ENCODE measurements around the gene EHD1. TPM values are rescaled to one million over a fixed set of nuclear protein-coding genes. Genes with fewer than 3 reads are reported as not detected.

EHD1 gene
- total and polyA plus RNA-seq, 9 of the 15 experiments (the other 6 are each of a cell fraction or from before 2014, with no cell fraction given), result 0.46 to 65.0 (median 16.4) TPM

- BruUV-seq (replicated peaks), result no TSS peak
- WGBS (ENCODE audit: insufficient coverage, low coverage, missing lambda C conversion rate), result under 1% methylated on average over 57 of the region's 57 CpGs
- no peaks in the 10 kb centered on the region for H4K20me1 ChIP-seq (replicated peaks; ENCODE audit: control insufficient read depth, insufficient read depth, low read length)
- H3K4me1 ChIP-seq (replicated peaks in 1 of 2; ENCODE audit: control insufficient read depth in 2 of 2, insufficient read depth in 2 of 2, low read length in 2 of 2), result peaks cover 20 to 47% of the 10 kb centered on the region in 2 experiments; a peak in 4 of 5 replicates
- ChIA-PET CTCF (ENCODE audit: low intra/inter-chr PET ratio) (interaction anchor here (1.2 kb wide), 1 partner anchor 96 kb away, joined by 3 read pairs; no protein-coding TSS in a partner anchor), POLR2A (interaction anchor here (0.6 to 1.0 kb wide), 3 partner anchors 7 to 407 kb away, joined by 3 to 4 read pairs (median 3); partner anchors contain the start of genes PPP2R5B and SF1)
- H2AFZ ChIP-seq (ENCODE audit: low read depth, low read length), result peak within 1 kb of the TSS; percentile 73
- in situ Hi-C loops (cut with MboI) (no loop called here), intact Hi-C loops (cut with micrococcal nuclease) (loop anchor here (1.0 kb wide), 2 partner anchors 28 to 79 kb away; partner anchors contain the start of gene BATF2)
- H3K9me1 ChIP-seq (ENCODE audit: control insufficient read depth, insufficient read depth, low read length), result peaks cover under 1% of the 10 kb centered on the region
- H3K4me2 ChIP-seq (ENCODE audit: insufficient read depth, low read length), result peak within 1 kb of the TSS; percentile 98
- FAIRE-seq, result peak; percentile 100
- H3K27me3 ChIP-seq (ENCODE audit: control insufficient read depth in 2 of 2, insufficient read depth in 2 of 2, low read length in 2 of 2), result no peaks in the 10 kb centered on the region
- H3K27ac ChIP-seq (ENCODE audit: extremely low read depth, low read depth, low read length), result peak within 1 kb of the TSS; percentile 87
- H3K79me2 ChIP-seq (ENCODE audit: control insufficient read depth, insufficient read depth, low read length), result peaks cover 26% of the 10 kb centered on the region
- peak within 1 kb of the TSS; percentile 87 for H3K4me3 ChIP-seq
- H3K36me3 ChIP-seq (ENCODE audit: control insufficient read depth, insufficient read depth, low read length), result peaks cover 22% of the 10 kb centered on the region; the same call in 1 of the 3 replicates
- H3K9me3 ChIP-seq (replicated peaks; ENCODE audit: control insufficient read depth, insufficient read depth, low read depth, low read length), result no peaks in the 10 kb centered on the region
- H3K9ac ChIP-seq (ENCODE audit: insufficient read depth in 1 of 2, low read depth in 2 of 2, low read length in 2 of 2), result peak within 1 kb of the TSS; percentile 92 to 100
- DNase-seq (ENCODE audit: extremely low read depth in 1 of 4, low spot score in 3 of 4), result peak; percentile 93 to 99 (median 95)
- ATAC-seq, result peak; percentile 96
- TF ChIP-seq SNIP1 (IDR thresholded peaks at IDR 0.05; ENCODE audit: low read depth) (no peak), ZNF184 (CRISPR knock-in tag; IDR thresholded peaks at IDR 0.05) (no peak), HMG20B (CRISPR knock-in tag; IDR thresholded peaks at IDR 0.05) (no peak), KLF13 (tag; IDR thresholded peaks at IDR 0.05; ENCODE audit: borderline replicate concordance, low read depth) (no peak), TRIM24 (IDR thresholded peaks at IDR 0.05) (no peak), RBBP5 (IDR thresholded peaks at IDR 0.05; ENCODE audit: borderline replicate concordance, insufficient read depth, low read length, poor library complexity, severe bottlenecking) (peak; percentile 71), RAD51 (IDR thresholded peaks at IDR 0.05; ENCODE audit: borderline replicate concordance, low read depth) (no peak), BDP1 (IDR thresholded peaks at IDR 0.05; ENCODE audit: insufficient read depth, insufficient read length) (no peak), BRF1 (IDR thresholded peaks at IDR 0.05; ENCODE audit: borderline replicate concordance, extremely low read depth, insufficient read length) (no peak), ZNF197 (CRISPR knock-in tag; IDR thresholded peaks at IDR 0.05; ENCODE audit: low read depth) (no peak), EZH2 (IDR thresholded peaks at IDR 0.05; ENCODE audit: borderline replicate concordance, low read depth, low read length) (no peak), ID3 (CRISPR knock-in tag; IDR thresholded peaks at IDR 0.05) (no peak), ID3 (tag; IDR thresholded peaks at IDR 0.05) (no peak), ZNF75A (CRISPR knock-in tag; IDR thresholded peaks at IDR 0.05) (no peak), TEAD4 (IDR thresholded peaks at IDR 0.05; ENCODE audit: low read length) (no peak), TEAD4 (CRISPR knock-in tag; IDR thresholded peaks at IDR 0.05; ENCODE audit: borderline replicate concordance) (no peak), KDM4B (IDR thresholded peaks at IDR 0.05; ENCODE audit: borderline replicate concordance in 2 of 2, low read depth in 1 of 2) (no peak), TFAP4 (CRISPR knock-in tag; IDR thresholded peaks at IDR 0.05; ENCODE audit: borderline replicate concordance) (peak; percentile 68; the same call in 1 of the 2 replicates), PHF8 (IDR thresholded peaks at IDR 0.05; ENCODE audit: borderline replicate concordance, low read length) (peak; percentile 90), ZFP30 (CRISPR knock-in tag; IDR thresholded peaks at IDR 0.05; ENCODE audit: borderline replicate concordance) (no peak), DACH1 (IDR thresholded peaks at IDR 0.05; ENCODE audit: partially characterized antibody) (no peak), NFATC3 (IDR thresholded peaks at IDR 0.05) (no peak)
Observed at GRCh38 chr11:64916775-64917662, 38.6 kb upstream of the EHD1 start, which contains the start of gene ATG2A. Gene ATG2A (minus strand): TSS chr11:64917209. CDS start chr11:64917135, 74 bp downstream.

Measured in K562 (cell line).